Measurements from ENCODE around the gene PRSS50. TPM values are rescaled to one million over a fixed set of nuclear protein-coding genes. Genes with fewer than 3 reads are reported as not detected.

The PRSS50 gene
- total RNA-seq, 2 donors from 2014 or later, result 0.14 to 0.80 TPM

- no peaks in the 10 kb centered on the region for H3K36me3 ChIP-seq
- WGBS, result 100% methylated on average over 2 of the region's 2 CpGs
- no peaks in the 10 kb centered on the region for H3K4me1 ChIP-seq (replicated peaks)
- no peak overlapping the region for H3K27ac ChIP-seq
- no peak for DNase-seq (ENCODE audit: low spot score)
- intact Hi-C loops (cut with DNase I), result no loop called here
- H3K27me3 ChIP-seq (replicated peaks; ENCODE audit: insufficient read depth), result no peaks in the 10 kb centered on the region
- H3K4me3 ChIP-seq, result no peak overlapping the region
- no peaks in the 10 kb centered on the region for H3K9me3 ChIP-seq
- TF ChIP-seq POLR2A (IDR thresholded peaks at IDR 0.05) (no peak), POLR2AphosphoS5 (IDR thresholded peaks at IDR 0.05) (no peak)
- TF ChIP-seq, protein P1, sequence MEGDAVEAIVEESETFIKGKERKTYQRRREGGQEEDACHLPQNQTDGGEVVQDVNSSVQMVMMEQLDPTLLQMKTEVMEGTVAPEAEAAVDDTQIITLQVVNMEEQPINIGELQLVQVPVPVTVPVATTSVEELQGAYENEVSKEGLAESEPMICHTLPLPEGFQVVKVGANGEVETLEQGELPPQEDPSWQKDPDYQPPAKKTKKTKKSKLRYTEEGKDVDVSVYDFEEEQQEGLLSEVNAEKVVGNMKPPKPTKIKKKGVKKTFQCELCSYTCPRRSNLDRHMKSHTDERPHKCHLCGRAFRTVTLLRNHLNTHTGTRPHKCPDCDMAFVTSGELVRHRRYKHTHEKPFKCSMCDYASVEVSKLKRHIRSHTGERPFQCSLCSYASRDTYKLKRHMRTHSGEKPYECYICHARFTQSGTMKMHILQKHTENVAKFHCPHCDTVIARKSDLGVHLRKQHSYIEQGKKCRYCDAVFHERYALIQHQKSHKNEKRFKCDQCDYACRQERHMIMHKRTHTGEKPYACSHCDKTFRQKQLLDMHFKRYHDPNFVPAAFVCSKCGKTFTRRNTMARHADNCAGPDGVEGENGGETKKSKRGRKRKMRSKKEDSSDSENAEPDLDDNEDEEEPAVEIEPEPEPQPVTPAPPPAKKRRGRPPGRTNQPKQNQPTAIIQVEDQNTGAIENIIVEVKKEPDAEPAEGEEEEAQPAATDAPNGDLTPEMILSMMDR (IDR thresholded peaks at IDR 0.05), result no peak
These were observed 6.4 kb downstream of the PRSS50 start for GRCh38 chr3:46711305-46711704.

- intact Hi-C loops (cut with DNase I), result no loop called here
- Histone ChIP-seq H3K27ac (no peak overlapping the region), H3K4me1 (replicated peaks) (no peaks in the 10 kb centered on the region), H3K27me3 (replicated peaks; ENCODE audit: insufficient read depth) (no peaks in the 10 kb centered on the region), H3K36me3 (no peaks in the 10 kb centered on the region), H3K4me3 (no peak overlapping the region), H3K9me3 (no peaks in the 10 kb centered on the region)
- no peak for DNase-seq (ENCODE audit: low spot score)
- WGBS, result 95% methylated on average over 6 of the region's 6 CpGs
- TF ChIP-seq POLR2A (IDR thresholded peaks at IDR 0.05), result no peak
These were observed 6.9 kb downstream of the PRSS50 start for GRCh38 chr3:46710671-46711295.

- no peaks in the 10 kb centered on the region for H3K9me3 ChIP-seq
- TF ChIP-seq POLR2AphosphoS5 (IDR thresholded peaks at IDR 0.05) (no peak), POLR2A (IDR thresholded peaks at IDR 0.05) (no peak)
- TF ChIP-seq, protein P1 (IDR thresholded peaks at IDR 0.05), result no peak
- intact Hi-C loops (cut with DNase I), result no loop called here
- no peaks in the 10 kb centered on the region for H3K27me3 ChIP-seq (replicated peaks; ENCODE audit: insufficient read depth)
- no peak overlapping the region for H3K27ac ChIP-seq
- no peak overlapping the region for H3K4me3 ChIP-seq
- no peaks in the 10 kb centered on the region for H3K4me1 ChIP-seq (replicated peaks)
- DNase-seq (ENCODE audit: low spot score), result no peak
- H3K36me3 ChIP-seq, result no peaks in the 10 kb centered on the region
- WGBS, result 96% methylated on average over 7 of the region's 7 CpGs
These were observed 7.4 kb downstream of the PRSS50 start for GRCh38 chr3:46710229-46710628.

- no peaks in the 10 kb centered on the region for H3K4me1 ChIP-seq (replicated peaks)
- no peak for DNase-seq (ENCODE audit: low spot score)
- intact Hi-C loops (cut with DNase I), result loop anchor here (10.0 kb wide), 3 partner anchors 155 to 615 kb away; partner anchors contain the start of gene MYL3
- H3K36me3 ChIP-seq, result no peaks in the 10 kb centered on the region
- no peaks in the 10 kb centered on the region for H3K27me3 ChIP-seq (replicated peaks; ENCODE audit: insufficient read depth)
- WGBS, result 95% methylated on average over 6 of the region's 6 CpGs
- H3K4me3 ChIP-seq, result no peak overlapping the region
- no peaks in the 10 kb centered on the region for H3K9me3 ChIP-seq
- TF ChIP-seq POLR2AphosphoS5 (IDR thresholded peaks at IDR 0.05) (no peak), POLR2A (IDR thresholded peaks at IDR 0.05) (no peak)
- TF ChIP-seq, protein P1 (IDR thresholded peaks at IDR 0.05), result no peak
- no peak overlapping the region for H3K27ac ChIP-seq
These were observed 7.9 kb downstream of the PRSS50 start for GRCh38 chr3:46709721-46710120.

GRCh38 chr3:46709157-46709654, 8.5 kb downstream of the PRSS50 start:
- no peak for DNase-seq (ENCODE audit: low spot score)
- Histone ChIP-seq H3K36me3 (no peaks in the 10 kb centered on the region), H3K4me3 (no peak overlapping the region), H3K27ac (no peak overlapping the region), H3K27me3 (replicated peaks; ENCODE audit: insufficient read depth) (no peaks in the 10 kb centered on the region), H3K4me1 (replicated peaks) (no peaks in the 10 kb centered on the region), H3K9me3 (no peaks in the 10 kb centered on the region)
- WGBS, result 93% methylated on average over 7 of the region's 7 CpGs
- TF ChIP-seq, protein P1 (IDR thresholded peaks at IDR 0.05), result no peak
- TF ChIP-seq POLR2AphosphoS5 (IDR thresholded peaks at IDR 0.05) (no peak), POLR2A (IDR thresholded peaks at IDR 0.05) (no peak)
- intact Hi-C loops (cut with DNase I), result loop anchor here (10.0 kb wide), 3 partner anchors 156 to 616 kb away; partner anchors contain the start of gene MYL3

Data from prostate gland (tissue), 2 donors.